Mucosa of descending colon (tissue), 3 donors: Measurements from ENCODE around the gene OIP5. TPM values are rescaled to one million over a fixed set of nuclear protein-coding genes. Genes with fewer than 3 reads are reported as not detected.
"Not testable (repeated sequence)": the region's sequence is repeated elsewhere in the genome, so short reads cannot be mapped to it uniquely, and the experiment has no call there.

ENCODE experiments used
- ATAC-seq: fragments of 200-7000 bp; cut with Tn5 transposase; one replicate; pipeline ENCODE4 v1.9.1; 2020; ENCODE audit warnings: mild to moderate bottlenecking, moderate library complexity
- DNase-seq, 3 donors: peaks; one replicate each; pipeline ENCODE4 v3.0.0-alpha.2; 2020
- H3K36me3 ChIP-seq: fragments of 200-600 bp; one replicate; pipeline ENCODE4 v1.8.0; 2021; ENCODE audit warnings: low read depth, mild to moderate bottlenecking
- H3K4me1 ChIP-seq: fragments of 200-600 bp; one replicate; pipeline ENCODE4 v1.8.0; 2021; ENCODE audit warnings: low read depth, mild to moderate bottlenecking
- H3K4me3 ChIP-seq: fragments of 200-600 bp; one replicate; pipeline ENCODE4 v1.8.0; 2021; ENCODE audit warnings: mild to moderate bottlenecking
- H3K9me3 ChIP-seq: fragments of 200-600 bp; one replicate; pipeline ENCODE4 v1.8.0; 2021; ENCODE audit warnings: mild to moderate bottlenecking
- intact Hi-C, 2 donors: fragments of 100-400 bp; cut with DNase I in 1 of 2; cut with micrococcal nuclease in 1 of 2; formaldehyde crosslinking; loops; one replicate each; pipeline versions ENCODE4 v1.11.0 to v1.11.1; 2022; cut with DNase I, micrococcal nuclease
- total RNA-seq, 3 donors: library from RNA; stranded (reverse); fragmentation: NEBNext Ultra II Directional in 2 of 3; extraction: Animal tissue kit (Norgen Biotek cat#: 25700) in 2 of 3; gene quantifications; one replicate each; pipeline versions ENCODE4 v1.2.1 to v1.2.4, GENCODE V29; 2021 to 2023
- TF ChIP-seq, protein P1 (sequence below): fragments of 200-600 bp; IDR thresholded peaks from one replicate; pipeline ENCODE4 v1.8.0; 2022; ENCODE audit warnings: antibody characterized with exemption, mild to moderate bottlenecking
- donor health status: DM: no; HTN: no; CAD: no; lungs with moderate emphysema.
- donor health status: DM: no; HTN: no; CAD: no.
- donor health status: DM: no; HTN: yes; CAD: no.

The OIP5 gene
- total RNA-seq, 3 donors from 2014 or later: 1.5 to 7.1 (median 1.5) TPM

DNA sequence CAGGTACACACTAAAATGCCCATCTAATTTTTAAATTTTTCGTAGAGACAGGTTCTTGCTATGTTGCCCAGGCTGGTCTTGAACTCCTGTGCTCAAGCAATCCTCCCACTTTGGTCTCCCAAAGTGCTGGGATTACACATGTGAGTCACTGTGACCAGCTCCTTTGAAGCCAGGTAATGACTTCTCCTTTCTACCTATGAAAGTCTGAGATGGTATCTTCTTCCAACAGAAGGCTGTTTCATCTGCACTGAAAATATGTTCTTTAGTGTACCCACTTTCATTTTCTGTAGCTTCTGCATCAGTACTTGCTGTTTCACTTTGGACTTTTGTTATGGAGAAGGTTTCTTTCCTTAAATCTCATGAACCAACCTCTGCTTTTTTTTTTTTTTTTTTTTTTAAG is 8.8 kb downstream of the OIP5 start:
- ATAC-seq (no peak), DNase-seq (no peak)
- Histone ChIP-seq H3K4me1 (peaks cover 3% of the 10 kb centered on the region), H3K4me3 (no peak overlapping the region), H3K36me3 (no peaks in the 10 kb centered on the region), H3K9me3 (no peaks in the 10 kb centered on the region)
- TF ChIP-seq, protein P1, sequence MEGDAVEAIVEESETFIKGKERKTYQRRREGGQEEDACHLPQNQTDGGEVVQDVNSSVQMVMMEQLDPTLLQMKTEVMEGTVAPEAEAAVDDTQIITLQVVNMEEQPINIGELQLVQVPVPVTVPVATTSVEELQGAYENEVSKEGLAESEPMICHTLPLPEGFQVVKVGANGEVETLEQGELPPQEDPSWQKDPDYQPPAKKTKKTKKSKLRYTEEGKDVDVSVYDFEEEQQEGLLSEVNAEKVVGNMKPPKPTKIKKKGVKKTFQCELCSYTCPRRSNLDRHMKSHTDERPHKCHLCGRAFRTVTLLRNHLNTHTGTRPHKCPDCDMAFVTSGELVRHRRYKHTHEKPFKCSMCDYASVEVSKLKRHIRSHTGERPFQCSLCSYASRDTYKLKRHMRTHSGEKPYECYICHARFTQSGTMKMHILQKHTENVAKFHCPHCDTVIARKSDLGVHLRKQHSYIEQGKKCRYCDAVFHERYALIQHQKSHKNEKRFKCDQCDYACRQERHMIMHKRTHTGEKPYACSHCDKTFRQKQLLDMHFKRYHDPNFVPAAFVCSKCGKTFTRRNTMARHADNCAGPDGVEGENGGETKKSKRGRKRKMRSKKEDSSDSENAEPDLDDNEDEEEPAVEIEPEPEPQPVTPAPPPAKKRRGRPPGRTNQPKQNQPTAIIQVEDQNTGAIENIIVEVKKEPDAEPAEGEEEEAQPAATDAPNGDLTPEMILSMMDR: no peak
- intact Hi-C loops: no loop called here

DNA sequence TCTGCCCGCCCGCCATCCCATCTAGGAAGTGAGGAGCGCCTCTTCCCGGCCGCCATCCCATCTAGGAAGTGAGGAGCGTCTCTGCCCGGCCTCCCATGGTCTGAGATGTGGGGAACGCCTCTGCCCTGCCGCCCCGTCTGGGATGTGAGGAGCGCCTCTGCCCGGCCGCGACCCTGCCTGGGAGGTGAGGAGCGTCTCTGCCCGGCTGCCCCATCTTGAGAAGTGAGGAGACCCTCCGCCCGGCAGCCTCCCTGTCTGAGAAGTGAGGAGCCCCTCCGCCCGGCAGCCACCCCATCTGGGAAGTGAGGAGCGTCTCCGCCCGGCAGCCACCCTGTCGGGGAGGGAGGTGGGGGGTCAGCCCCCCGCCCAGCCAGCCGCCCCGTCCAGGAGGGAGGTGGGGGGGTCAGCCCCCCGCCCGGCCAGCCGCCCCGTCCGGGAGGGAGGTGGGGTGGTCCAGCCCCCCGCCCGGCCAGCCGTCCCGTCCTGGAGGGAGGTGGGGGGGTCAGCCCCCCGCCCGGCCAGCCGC is 11.5 kb downstream of the OIP5 start:
- H3K36me3 ChIP-seq, intact Hi-C loops, H3K4me1 ChIP-seq, ATAC-seq, H3K9me3 ChIP-seq, DNase-seq, H3K4me3 ChIP-seq: not testable (repeated sequence)

DNA sequence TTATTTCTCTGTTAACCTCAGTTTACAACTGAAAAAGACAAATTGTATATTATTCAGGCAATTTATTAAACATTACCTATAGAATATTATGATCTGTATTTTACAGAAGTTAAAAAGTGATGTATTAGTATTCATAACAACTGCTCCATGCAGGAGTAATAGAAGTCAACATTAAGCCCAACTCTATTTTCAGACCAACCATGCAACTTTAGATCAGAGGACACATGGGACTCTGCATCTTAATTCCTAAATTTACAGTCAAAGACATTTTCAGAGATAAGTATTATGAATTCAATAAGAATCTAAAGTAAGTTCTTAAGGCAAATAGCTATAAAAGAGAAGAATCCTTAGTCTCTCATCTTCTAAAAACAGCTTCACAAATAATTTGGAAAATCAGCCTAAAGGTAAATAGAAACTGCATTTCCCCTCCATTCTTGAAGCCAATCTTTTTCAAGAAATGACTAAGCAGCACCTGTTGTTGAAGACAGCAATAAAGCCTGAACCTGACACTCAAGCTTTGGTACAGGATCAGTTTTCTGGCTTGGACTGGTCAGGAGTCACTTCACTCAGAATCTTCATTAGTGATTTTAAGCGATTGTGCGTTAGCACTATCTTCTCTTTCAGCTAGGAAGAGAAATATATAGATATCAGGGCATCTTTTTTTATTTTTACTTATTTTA is 23.0 kb downstream of the OIP5 start:
- H3K36me3 ChIP-seq: no peaks in the 10 kb centered on the region
- no peak for ATAC-seq
- H3K4me3 ChIP-seq: no peak overlapping the region
- intact Hi-C loops: no loop called here
- TF ChIP-seq, protein P1: no peak
- H3K4me1 ChIP-seq: no peaks in the 10 kb centered on the region
- H3K9me3 ChIP-seq: no peaks in the 10 kb centered on the region
- DNase-seq: no peak

DNA sequence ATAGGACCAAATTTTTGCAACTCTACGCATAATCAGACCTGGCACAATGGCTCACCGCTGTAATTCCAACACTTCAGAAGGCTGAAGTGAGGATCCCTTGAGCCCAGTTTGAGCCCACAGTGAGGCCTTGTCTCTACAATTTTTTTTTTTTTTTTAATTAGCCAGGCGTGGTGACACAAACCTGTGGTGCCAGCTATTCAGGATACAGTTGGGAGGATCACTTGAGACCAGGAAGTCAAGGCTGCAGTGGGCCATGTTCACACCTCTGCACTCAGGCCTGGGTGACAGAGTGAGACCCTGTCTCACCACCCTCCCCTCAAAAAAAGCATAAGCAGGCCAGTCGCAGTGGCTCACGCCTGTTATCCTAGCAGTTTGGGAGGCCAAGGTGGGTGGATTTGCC is 24.7 kb downstream of the OIP5 start:
- TF ChIP-seq, protein P1: no peak
- Histone ChIP-seq H3K36me3 (no peaks in the 10 kb centered on the region), H3K4me3 (no peak overlapping the region), H3K9me3 (no peaks in the 10 kb centered on the region), H3K4me1 (no peaks in the 10 kb centered on the region)
- DNase-seq (no peak), ATAC-seq (no peak)
- intact Hi-C loops: no loop called here

DNA sequence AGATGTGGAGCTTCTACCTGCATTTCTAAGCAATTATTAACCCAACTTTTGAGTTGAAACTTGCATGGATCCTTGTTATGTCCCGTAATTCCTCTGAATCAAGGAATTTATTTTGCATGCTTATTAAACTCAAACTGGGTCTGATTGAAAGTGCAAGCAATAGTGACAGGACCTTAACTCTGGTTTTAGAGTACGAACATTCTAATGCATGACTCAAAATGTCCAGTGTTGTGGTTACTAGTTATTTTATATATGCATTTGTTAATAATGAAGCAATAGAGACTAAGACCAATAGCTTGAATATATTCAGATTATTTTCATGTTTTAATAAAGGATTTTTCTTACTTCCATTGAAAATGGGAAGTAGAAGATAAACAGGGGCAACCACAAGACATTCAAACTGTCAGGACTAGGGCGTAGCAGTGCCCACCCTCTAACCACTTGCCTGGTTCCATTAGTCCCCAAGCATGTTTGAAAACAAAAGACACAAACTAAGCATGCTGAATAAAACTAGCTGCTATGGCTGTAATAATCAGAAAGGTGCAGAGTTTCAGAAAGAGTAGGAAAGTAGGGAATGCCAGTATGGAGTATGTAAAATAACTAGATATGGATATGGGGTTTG is 28.1 kb downstream of the OIP5 start:
- H3K4me1 ChIP-seq: no peaks in the 10 kb centered on the region
- DNase-seq: no peak
- ATAC-seq: no peak
- H3K36me3 ChIP-seq: no peaks in the 10 kb centered on the region
- intact Hi-C loops: no loop called here
- H3K4me3 ChIP-seq: no peak overlapping the region
- TF ChIP-seq, protein P1: no peak
- no peaks in the 10 kb centered on the region for H3K9me3 ChIP-seq

DNA sequence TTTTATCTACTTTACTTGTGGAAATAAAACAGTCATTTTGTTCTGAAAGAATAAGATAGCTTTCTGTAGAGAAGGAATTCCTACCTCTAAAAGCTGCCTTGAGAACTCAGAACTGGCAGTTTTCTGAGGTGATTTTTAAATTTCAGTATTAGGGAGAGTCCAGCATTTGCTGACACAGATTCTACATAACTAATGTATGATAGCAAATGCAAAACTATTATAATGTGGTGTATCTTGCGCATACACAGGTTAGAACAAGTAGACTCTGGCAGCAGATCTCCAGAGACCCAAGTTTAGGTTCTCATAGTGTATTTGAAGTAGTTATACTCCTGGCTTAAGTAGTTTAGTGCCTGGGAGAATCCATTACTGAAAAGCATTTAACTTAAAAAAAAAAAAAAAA is 30.8 kb downstream of the OIP5 start:
- intact Hi-C loops: no loop called here
- Histone ChIP-seq H3K9me3 (no peaks in the 10 kb centered on the region), H3K36me3 (no peaks in the 10 kb centered on the region), H3K4me1 (no peaks in the 10 kb centered on the region), H3K4me3 (no peak overlapping the region)
- TF ChIP-seq, protein P1: no peak
- ATAC-seq (no peak), DNase-seq (no peak)

DNA sequence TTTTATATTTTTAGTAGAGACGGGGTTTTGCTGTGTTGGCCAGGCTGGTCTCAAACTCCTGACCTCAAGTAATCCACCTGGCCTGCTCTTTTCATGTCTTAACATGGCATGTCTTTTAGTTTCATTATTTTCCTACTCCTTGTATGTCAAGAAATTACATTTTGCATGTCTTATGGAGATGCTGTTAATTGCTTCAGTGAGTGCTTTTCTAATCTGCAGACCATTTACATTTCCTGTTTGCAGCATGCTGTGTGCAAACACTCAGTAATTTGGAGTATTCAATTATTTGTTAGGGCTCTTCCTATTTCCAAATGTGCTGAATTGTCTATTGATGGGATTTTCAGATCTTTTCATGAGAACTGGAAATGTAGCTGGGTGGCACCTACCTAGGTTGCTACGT is 31.3 kb downstream of the OIP5 start:
- ATAC-seq, intact Hi-C loops, H3K4me1 ChIP-seq, H3K4me3 ChIP-seq, H3K9me3 ChIP-seq, DNase-seq, H3K36me3 ChIP-seq: not testable (repeated sequence)
